ENCODE data around the gene MGMT. TPM values are rescaled to one million over a fixed set of nuclear protein-coding genes. Genes with fewer than 3 reads are reported as not detected.
A peak's percentile ranks its signal among the peaks of the same experiment; 100 is the strongest.

The MGMT gene
- total and polyA plus RNA-seq, 2 donors from 2014 or later = 25.9 to 70.0 TPM

DNA sequence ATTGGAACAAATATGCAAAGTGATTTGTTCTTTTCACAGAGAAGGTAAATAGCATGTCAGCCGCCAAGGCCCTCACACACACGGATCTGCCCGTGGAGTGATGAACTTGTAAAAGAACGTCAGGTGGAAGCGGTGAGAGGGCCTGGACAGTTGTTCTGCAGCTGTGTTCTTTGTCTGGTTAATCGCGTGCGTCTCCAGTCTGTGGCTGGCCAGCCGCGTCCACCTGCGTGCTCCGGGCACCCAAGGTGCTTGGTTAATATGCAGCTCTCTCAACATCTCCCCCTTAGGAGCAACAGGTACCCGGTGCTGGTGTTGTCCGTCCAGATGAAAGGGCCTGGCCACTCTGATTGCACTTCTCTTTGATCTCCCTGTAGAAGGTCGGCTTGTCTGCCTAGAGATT, 162.9 kb downstream of the MGMT start:
- Histone ChIP-seq H3K4me1 (ENCODE audit: control insufficient read depth in 2 of 3, insufficient read depth in 2 of 3, low read depth in 1 of 3, low read length in 3 of 3) (no peaks in the 10 kb centered on the region), H3K9me3 (ENCODE audit: control insufficient read depth in 2 of 3, insufficient read depth in 1 of 3, low read length in 3 of 3) (no peaks in the 10 kb centered on the region), H3K27me3 (ENCODE audit: control insufficient read depth, insufficient read depth, low read length) (no peaks in the 10 kb centered on the region), H3K4me3 (ENCODE audit: low read length in 3 of 3) (no peak overlapping the region), H3K27ac (ENCODE audit: low read depth in 2 of 2, low read length in 2 of 2) (no peak overlapping the region), H3K36me3 (ENCODE audit: control insufficient read depth in 2 of 3, insufficient read depth in 3 of 3, low read length in 3 of 3) (no peaks in the 10 kb centered on the region), H3K9ac (ENCODE audit: low read length in 3 of 3) (no peak overlapping the region)
- DNase-seq = peak in 1 of 5 donors; percentile 37
- TF ChIP-seq, protein P1, sequence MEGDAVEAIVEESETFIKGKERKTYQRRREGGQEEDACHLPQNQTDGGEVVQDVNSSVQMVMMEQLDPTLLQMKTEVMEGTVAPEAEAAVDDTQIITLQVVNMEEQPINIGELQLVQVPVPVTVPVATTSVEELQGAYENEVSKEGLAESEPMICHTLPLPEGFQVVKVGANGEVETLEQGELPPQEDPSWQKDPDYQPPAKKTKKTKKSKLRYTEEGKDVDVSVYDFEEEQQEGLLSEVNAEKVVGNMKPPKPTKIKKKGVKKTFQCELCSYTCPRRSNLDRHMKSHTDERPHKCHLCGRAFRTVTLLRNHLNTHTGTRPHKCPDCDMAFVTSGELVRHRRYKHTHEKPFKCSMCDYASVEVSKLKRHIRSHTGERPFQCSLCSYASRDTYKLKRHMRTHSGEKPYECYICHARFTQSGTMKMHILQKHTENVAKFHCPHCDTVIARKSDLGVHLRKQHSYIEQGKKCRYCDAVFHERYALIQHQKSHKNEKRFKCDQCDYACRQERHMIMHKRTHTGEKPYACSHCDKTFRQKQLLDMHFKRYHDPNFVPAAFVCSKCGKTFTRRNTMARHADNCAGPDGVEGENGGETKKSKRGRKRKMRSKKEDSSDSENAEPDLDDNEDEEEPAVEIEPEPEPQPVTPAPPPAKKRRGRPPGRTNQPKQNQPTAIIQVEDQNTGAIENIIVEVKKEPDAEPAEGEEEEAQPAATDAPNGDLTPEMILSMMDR (IDR thresholded peaks at IDR 0.05; ENCODE audit: borderline replicate concordance, extremely low read depth, insufficient read depth) = no peak
- intact Hi-C loops (cut with DNase I) = no loop called here
- no peak for FAIRE-seq

DNA sequence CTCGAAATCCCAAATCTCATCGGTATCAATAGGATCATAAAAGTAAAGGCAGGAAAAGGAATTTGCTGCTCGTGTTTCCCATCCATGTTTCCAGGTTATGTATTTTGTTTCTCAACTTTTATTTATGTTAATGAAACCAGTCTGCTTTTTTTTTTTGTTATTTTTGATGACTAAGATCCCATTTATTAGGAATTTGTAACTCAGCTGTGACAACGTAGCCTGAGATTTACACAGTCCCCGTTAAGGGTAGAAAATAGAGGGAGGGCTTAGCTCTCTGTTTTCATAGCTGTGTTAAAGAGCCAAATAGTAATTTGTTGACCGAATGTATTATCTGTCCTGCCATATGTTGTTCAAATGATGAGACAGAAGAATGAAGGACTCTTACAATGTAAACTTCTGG, 164.0 kb downstream of the MGMT start:
- FAIRE-seq = no peak
- Histone ChIP-seq H3K36me3 (ENCODE audit: control insufficient read depth in 2 of 3, insufficient read depth in 3 of 3, low read length in 3 of 3) (no peaks in the 10 kb centered on the region), H3K9ac (ENCODE audit: low read length in 3 of 3) (no peak overlapping the region), H3K27ac (ENCODE audit: low read depth in 2 of 2, low read length in 2 of 2) (no peak overlapping the region), H3K4me3 (ENCODE audit: low read length in 3 of 3) (no peak overlapping the region), H3K27me3 (ENCODE audit: control insufficient read depth, insufficient read depth, low read length) (no peaks in the 10 kb centered on the region), H3K9me3 (ENCODE audit: control insufficient read depth in 2 of 3, insufficient read depth in 1 of 3, low read length in 3 of 3) (no peaks in the 10 kb centered on the region), H3K4me1 (ENCODE audit: control insufficient read depth in 2 of 3, insufficient read depth in 2 of 3, low read depth in 1 of 3, low read length in 3 of 3) (no peaks in the 10 kb centered on the region)
- TF ChIP-seq, protein P1 (IDR thresholded peaks at IDR 0.05; ENCODE audit: borderline replicate concordance, extremely low read depth, insufficient read depth) = no peak
- intact Hi-C loops (cut with DNase I) = no loop called here
- no peak for DNase-seq

DNA sequence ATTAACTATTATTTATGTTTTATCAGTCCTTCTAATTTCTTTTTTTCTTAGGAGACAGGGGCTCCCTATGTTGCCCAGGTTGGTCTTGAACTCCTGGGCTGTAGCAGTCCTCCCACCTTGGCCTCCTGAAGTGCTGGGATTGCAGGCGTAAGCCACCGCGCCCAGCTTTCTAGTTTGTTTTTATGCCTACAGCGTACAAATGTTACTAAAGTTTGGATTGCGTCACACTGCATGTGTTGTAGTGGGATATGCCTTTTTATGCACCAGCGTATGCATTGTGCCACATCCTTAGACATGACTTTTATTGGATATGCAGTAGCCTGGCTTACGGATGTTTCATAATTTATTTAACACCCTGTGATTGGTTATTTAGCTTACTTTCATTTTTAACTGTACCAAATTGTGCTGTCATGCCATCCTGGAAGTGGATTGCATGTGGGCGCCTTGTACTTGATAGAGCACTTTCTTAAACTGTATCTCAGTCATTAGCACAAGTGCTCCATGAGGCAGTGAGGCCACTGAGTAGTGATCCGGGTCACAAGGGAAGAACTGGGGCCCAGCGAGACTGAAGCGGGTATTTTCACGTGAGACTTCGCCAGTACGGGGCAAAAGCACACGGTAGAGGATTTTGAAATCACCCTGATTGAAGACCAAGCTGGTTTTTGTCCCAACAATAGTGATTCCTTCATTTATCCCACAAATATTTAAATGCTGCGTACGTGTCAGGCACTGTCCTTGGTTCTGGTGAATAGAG, 165.0 kb downstream of the MGMT start:
- no peak overlapping the region for H3K4me3 ChIP-seq (ENCODE audit: low read length in 3 of 3)
- H3K4me1 ChIP-seq (ENCODE audit: control insufficient read depth in 2 of 3, insufficient read depth in 2 of 3, low read depth in 1 of 3, low read length in 3 of 3) = no peaks in the 10 kb centered on the region
- intact Hi-C loops (cut with DNase I) = no loop called here
- no peak for DNase-seq
- H3K9ac ChIP-seq (ENCODE audit: low read length in 3 of 3) = no peak overlapping the region
- TF ChIP-seq, protein P1 (IDR thresholded peaks at IDR 0.05; ENCODE audit: borderline replicate concordance, extremely low read depth, insufficient read depth) = no peak
- no peak overlapping the region for H3K27ac ChIP-seq (ENCODE audit: low read depth in 2 of 2, low read length in 2 of 2)
- H3K27me3 ChIP-seq (ENCODE audit: control insufficient read depth, insufficient read depth, low read length) = no peaks in the 10 kb centered on the region
- no peak for FAIRE-seq
- no peaks in the 10 kb centered on the region for H3K9me3 ChIP-seq (ENCODE audit: control insufficient read depth in 2 of 3, insufficient read depth in 1 of 3, low read length in 3 of 3)
- H3K36me3 ChIP-seq (ENCODE audit: control insufficient read depth in 2 of 3, insufficient read depth in 3 of 3, low read length in 3 of 3) = no peaks in the 10 kb centered on the region
